Ishikawa (cell line): ENCODE results near the gene DRC7.

ENCODE experiments used
- NFIC ChIP-seq: IDR thresholded peaks from 2 replicates; pipeline ENCODE4 v1.6.1; 2012
- RAD21 ChIP-seq: IDR thresholded peaks from 2 replicates; pipeline ENCODE4 v1.6.1; 2012; ENCODE audit warnings: low read depth
- TAF1 ChIP-seq: IDR thresholded peaks from 2 replicates; pipeline ENCODE4 v1.6.1; 2012; ENCODE audit warnings: low read depth, mild to moderate bottlenecking
- TCF12 ChIP-seq: IDR thresholded peaks from 2 replicates; pipeline ENCODE4 v1.6.1; 2012; ENCODE audit warnings: low read depth
- TF ChIP-seq, protein P1 (sequence below): IDR thresholded peaks from 2 replicates; pipeline ENCODE4 v1.6.1; 2012

DNA sequence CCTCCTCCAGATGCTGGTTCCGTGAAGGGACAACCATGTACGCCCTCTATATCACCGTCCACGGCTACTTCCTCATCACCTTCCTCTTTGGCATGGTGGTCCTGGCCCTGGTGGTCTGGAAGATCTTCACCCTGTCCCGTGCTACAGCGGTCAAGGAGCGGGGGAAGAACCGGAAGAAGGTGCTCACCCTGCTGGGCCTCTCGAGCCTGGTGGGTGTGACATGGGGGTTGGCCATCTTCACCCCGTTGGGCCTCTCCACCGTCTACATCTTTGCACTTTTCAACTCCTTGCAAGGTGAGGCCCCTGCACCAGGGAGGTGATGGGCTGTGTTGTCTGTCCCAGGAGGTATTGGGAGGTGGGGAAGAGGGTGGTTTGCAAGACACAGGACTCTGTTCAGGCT, 9.0 kb upstream of the DRC7 start:
- TF ChIP-seq TCF12 (no peak), TAF1 (no peak), NFIC (no peak), RAD21 (no peak)
- TF ChIP-seq, protein P1, sequence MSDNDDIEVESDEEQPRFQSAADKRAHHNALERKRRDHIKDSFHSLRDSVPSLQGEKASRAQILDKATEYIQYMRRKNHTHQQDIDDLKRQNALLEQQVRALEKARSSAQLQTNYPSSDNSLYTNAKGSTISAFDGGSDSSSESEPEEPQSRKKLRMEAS = no peak
